ENCODE data around the gene SASH1.

Gene SASH1

DNA sequence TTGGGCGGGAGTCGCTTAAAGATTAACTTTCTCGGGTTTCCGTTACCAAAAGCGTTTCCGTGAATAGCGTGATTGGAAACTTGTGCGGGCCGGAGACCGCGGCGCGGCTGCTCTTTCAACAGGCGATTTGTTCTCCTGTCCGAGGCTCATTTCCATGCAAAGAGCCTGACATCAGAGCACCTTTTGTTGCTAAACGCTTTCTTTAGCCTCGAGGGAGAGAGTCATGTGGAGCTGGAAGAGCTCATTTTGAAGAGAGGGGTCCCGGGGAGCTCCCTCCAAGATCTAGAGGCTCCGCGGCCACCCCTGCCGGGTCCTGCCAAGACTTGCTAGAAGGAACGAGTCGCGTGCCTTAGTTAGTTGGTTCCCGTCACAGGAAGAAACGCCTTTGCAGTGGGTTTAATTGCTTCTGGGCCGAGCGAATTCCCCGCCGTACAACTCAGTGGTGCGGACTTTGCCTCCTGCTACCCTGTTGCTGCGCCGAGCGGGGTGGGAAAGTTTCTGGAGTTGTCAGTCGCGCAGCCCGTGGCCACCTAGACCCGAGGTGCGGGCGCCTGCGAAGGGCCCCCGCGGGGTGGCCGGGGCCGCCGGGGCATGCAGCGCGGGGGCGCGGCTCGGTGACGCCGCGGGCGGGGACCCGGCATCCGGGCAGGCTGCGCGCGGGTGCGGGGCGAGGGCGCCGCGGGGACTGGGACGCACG, at the start of gene SASH1:
Gene SASH1, plus strand, starts transcription at position 489 of the 697 bp plus-strand sequence. CDS start 230 bp downstream, outside the sequence.
- peak; percentile 4 for DNase-seq

DNA sequence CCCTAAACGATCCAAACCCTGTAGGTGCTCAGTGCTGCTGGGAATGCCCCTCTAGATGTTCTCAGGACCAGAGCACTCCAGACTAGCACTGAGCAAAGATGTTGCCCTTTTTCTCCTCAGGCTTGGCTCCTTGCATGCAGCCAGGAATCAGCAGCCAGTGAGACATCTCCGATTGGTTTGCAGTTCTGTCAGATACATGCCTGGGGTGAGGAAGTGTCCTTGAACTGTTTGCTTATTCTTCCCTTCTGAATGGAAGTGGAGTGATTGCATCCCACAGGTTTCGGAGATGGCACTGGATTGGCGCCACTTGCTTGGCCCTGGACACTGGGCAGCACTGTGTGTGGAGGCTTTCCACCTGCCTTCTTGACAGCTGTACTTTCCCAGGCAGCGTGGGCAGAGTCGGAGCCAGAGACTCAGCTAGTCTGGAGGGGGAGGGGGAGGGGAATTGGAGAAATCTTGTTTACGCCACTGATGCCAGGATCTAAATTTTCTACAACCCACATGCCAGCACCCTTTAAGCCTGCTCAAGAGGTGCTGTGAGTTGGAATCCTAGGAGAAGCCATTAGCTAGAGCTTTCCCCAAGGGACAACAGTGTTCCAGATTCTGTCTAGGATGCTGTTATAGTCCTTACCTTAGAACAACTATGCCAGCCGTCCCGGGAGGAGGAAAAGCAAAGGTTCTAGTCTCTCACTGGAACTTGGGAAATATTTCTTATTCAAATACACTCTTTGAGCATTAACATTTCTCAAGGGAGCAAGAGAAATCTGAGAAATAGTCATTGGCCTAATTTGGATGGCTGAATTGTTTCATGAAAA, 49.2 kb upstream of the SASH1 start:
- no peak for DNase-seq

GRCh38 chr6:148294059-148294458, 48.6 kb upstream of the SASH1 start:
- no peak for DNase-seq

- DNase-seq: no peak
Measured at GRCh38 chr6:148295261-148295887, 47.3 kb upstream of the SASH1 start.

DNA sequence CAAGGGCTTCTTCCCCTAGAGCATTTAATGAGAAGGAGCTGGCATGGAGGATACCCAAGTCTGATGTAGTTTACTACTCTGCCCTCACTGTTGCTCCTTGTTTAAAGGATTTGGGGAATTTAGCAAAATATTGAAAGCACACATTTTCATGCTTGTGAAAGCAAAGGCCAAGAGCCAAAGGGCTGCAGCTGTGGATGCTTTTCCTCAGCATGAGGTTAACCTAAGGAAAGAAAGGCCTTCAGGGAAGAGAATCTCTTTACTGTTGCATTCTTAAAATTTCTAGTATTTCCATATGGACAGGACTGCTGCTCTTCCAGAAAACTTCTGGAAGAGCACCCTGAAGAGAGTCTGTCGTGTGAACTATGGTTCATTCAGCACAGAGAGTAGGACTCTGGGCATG, 45.9 kb upstream of the SASH1 start:
- DNase-seq: no peak

GRCh38 chr6:148298683-148299082, 44.0 kb upstream of the SASH1 start:
- no peak for DNase-seq

GRCh38 chr6:148303616-148304015, 39.0 kb upstream of the SASH1 start:
- DNase-seq: no peak

DNA sequence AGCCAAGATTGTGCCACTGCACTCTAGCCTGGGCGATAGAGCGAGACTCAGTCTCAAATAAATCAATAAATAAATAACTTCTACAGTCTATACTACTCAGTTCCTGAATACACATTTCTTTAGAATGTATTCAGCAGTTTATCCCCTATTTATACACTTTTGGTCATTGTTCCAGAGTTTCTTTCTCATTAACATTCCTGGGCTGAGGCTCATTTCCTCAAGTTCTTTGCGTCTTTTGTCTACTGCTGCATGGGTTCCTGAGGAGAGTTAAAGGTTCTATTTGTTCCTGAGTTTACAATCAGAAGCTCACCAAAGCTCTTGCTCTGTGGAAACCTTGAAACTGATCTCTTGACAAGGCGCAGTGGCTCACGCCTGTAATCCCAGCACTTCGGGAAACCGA, 37.7 kb upstream of the SASH1 start:
- no peak for DNase-seq

GRCh38 chr6:148306286-148306685, 36.4 kb upstream of the SASH1 start:
- no peak for DNase-seq

- no peak for DNase-seq
Measured at GRCh38 chr6:148307405-148307804, 35.2 kb upstream of the SASH1 start.

- no peak for DNase-seq
Measured at GRCh38 chr6:148309301-148309700, 33.3 kb upstream of the SASH1 start.

GRCh38 chr6:148311966-148312669, 30.5 kb upstream of the SASH1 start:
- no peak for DNase-seq

- DNase-seq: no peak
Measured at GRCh38 chr6:148313488-148313887, 29.1 kb upstream of the SASH1 start.

GRCh38 chr6:148316308-148316707, 26.3 kb upstream of the SASH1 start:
- no peak for DNase-seq

GRCh38 chr6:148317051-148317450, 25.6 kb upstream of the SASH1 start:
- DNase-seq: no peak

GRCh38 chr6:148317739-148318138, 24.9 kb upstream of the SASH1 start:
- no peak for DNase-seq

- no peak for DNase-seq
Measured at GRCh38 chr6:148322704-148323103, 19.9 kb upstream of the SASH1 start.

DNA sequence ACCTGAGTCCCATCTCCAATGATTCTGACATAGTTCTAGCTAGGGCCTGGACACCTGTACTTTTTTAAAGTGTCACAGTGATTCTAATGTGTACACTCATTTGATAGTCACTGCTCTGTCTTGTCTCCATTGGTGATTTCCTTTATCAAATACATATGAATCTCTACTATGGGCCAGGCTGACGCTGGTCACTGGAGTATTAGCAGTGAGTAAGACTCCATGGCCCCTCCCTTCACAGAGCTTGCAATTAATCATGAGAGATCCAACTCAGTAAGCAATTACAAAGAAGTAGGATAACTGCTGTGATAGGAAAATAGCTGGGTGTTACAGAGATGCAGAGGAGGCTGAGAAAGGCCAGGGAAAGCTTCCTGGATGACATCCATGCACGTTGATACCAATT, 19.3 kb upstream of the SASH1 start:
- DNase-seq: no peak

DNA sequence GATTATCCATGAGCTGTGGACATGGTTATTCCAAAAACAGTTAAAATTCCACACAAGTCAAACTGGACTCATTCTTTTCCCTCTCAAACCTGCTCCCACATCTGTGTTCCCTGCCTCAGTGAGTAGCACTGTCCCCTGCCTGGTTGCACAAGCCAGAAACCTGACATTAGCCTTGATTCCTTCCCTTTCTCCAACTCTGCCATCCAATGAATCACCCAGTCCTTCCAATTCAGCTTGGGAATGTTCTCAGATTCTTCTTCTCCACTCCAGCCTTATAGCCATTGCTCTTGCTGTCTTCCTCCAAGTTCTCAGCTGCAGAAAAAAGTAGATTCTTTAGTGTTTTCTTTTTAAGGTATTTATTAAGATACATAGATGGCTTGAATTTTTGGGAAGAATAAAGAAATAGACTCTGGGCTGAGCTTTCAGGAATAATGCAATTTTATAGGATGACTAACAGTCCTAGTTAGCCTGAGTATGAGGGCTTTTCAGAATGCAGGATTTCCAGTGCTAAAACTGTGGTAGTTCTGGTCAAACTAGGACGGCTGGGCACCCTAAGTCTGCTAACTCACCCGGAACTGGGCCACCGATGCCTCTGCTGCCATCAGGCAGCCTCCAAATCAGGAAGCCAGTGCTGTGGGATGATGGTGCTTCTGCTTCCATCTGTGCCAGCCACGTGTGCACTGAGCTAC, 18.2 kb upstream of the SASH1 start:
- DNase-seq: no peak

DNA sequence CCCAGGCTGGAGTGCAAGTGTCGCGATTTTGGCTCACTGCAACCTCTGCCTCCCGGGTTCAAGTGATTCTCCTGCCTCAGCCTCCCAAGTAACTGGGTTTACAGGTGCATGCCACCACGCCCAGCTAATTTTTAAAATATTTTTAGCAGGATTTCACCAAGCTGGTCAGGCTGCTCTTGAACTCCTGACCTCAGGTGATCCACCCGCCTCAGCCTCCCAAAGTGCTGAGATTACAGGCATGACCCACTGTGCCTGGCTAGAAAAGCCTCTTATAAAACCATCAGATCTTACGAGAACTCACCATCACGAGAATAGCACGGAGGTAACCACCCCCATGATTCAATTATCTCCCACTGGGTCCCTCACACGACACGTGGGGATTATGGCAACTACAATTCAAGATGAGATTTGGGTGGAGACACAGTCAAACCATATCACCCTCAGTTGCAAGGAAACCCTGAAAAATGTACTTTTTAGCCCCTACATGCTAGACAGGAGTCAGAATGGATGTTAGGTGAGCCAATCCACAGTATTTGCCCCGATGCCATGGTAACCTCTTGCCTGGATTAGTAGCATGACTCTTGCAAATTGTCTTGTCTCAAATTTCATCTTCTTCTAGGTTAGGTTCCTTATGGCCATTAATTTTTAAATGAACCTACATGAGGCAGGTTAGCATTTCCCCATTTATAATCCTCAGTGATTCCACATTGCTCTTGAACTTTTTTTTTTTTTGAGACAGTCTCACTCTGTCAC, 17.1 kb upstream of the SASH1 start:
- no peak for DNase-seq

GRCh38 chr6:148328876-148329555, 13.6 kb upstream of the SASH1 start:
- DNase-seq: no peak

Data from stimulated activated CD4-positive, alpha-beta T cell treated with anti-CD3 and anti-CD28 coated beads, Interleukin-4, amount 100 ng/mL, for 24 hours (primary cell).